ENCODE data around the gene RDX. TPM values are rescaled to one million over a fixed set of nuclear protein-coding genes. Genes with fewer than 3 reads are reported as not detected.

The RDX gene
- total and polyA plus RNA-seq, 2 of the 13 experiments (the other 11 are each of a cell fraction or from before 2014, with no cell fraction given) = 20.7 to 63.1 TPM

GRCh38 chr11:110296226-110297075, at the start of gene RDX (continued):
- no peak for TF ChIP-seq SRF (IDR thresholded peaks at IDR 0.05; ENCODE audit: low read depth, low read length)
- TF ChIP-seq SNAPC5 (CRISPR knock-in tag; IDR thresholded peaks at IDR 0.05; ENCODE audit: borderline replicate concordance) = no peak
- TF ChIP-seq, protein P1, sequence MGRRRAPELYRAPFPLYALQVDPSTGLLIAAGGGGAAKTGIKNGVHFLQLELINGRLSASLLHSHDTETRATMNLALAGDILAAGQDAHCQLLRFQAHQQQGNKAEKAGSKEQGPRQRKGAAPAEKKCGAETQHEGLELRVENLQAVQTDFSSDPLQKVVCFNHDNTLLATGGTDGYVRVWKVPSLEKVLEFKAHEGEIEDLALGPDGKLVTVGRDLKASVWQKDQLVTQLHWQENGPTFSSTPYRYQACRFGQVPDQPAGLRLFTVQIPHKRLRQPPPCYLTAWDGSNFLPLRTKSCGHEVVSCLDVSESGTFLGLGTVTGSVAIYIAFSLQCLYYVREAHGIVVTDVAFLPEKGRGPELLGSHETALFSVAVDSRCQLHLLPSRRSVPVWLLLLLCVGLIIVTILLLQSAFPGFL (CRISPR knock-in tag; IDR thresholded peaks at IDR 0.05) = no peak
- TF ChIP-seq, protein P2, sequence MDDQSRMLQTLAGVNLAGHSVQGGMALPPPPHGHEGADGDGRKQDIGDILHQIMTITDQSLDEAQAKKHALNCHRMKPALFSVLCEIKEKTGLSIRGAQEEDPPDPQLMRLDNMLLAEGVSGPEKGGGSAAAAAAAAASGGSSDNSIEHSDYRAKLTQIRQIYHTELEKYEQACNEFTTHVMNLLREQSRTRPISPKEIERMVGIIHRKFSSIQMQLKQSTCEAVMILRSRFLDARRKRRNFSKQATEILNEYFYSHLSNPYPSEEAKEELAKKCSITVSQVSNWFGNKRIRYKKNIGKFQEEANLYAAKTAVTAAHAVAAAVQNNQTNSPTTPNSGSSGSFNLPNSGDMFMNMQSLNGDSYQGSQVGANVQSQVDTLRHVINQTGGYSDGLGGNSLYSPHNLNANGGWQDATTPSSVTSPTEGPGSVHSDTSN (CRISPR knock-in tag; IDR thresholded peaks at IDR 0.05; ENCODE audit: borderline replicate concordance) = no peak
- peak; percentile 78 for TF ChIP-seq HOXA3 (CRISPR knock-in tag; IDR thresholded peaks at IDR 0.05)
- TF ChIP-seq PBX2 (CRISPR knock-in tag; IDR thresholded peaks at IDR 0.05) = no peak
- TF ChIP-seq, protein P3, sequence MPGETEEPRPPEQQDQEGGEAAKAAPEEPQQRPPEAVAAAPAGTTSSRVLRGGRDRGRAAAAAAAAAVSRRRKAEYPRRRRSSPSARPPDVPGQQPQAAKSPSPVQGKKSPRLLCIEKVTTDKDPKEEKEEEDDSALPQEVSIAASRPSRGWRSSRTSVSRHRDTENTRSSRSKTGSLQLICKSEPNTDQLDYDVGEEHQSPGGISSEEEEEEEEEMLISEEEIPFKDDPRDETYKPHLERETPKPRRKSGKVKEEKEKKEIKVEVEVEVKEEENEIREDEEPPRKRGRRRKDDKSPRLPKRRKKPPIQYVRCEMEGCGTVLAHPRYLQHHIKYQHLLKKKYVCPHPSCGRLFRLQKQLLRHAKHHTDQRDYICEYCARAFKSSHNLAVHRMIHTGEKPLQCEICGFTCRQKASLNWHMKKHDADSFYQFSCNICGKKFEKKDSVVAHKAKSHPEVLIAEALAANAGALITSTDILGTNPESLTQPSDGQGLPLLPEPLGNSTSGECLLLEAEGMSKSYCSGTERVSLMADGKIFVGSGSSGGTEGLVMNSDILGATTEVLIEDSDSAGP (CRISPR knock-in tag; IDR thresholded peaks at IDR 0.05; ENCODE audit: borderline replicate concordance) = 0 out of 2 replicates have a peak, but pooled peaks have one; percentile 30
- no peak for TF ChIP-seq TBP (CRISPR knock-in tag; IDR thresholded peaks at IDR 0.05)
- TF ChIP-seq NR2F6 (IDR thresholded peaks at IDR 0.05) = no peak
- TF ChIP-seq NR2F6 (CRISPR knock-in tag; IDR thresholded peaks at IDR 0.05) = no peak
- TF ChIP-seq, protein P4, sequence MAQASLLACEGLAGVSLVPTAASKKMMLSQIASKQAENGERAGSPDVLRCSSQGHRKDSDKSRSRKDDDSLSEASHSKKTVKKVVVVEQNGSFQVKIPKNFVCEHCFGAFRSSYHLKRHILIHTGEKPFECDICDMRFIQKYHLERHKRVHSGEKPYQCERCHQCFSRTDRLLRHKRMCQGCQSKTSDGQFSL (CRISPR knock-in tag; IDR thresholded peaks at IDR 0.05) = no peak
- no peak for TF ChIP-seq FOXK1 (CRISPR knock-in tag; IDR thresholded peaks at IDR 0.05; ENCODE audit: borderline replicate concordance, low read depth)
- TF ChIP-seq MED1 (CRISPR knock-in tag; IDR thresholded peaks at IDR 0.05) = no peak
- no peak for TF ChIP-seq ZBTB21 (CRISPR knock-in tag; IDR thresholded peaks at IDR 0.05)
- 0 out of 2 replicates have a peak, but pooled peaks have one; percentile 20 for TF ChIP-seq KMT2B (CRISPR knock-in tag; IDR thresholded peaks at IDR 0.05)
- TF ChIP-seq ZNF567 (CRISPR knock-in tag; IDR thresholded peaks at IDR 0.05; ENCODE audit: borderline replicate concordance) = peak; percentile 80; the same call in 1 of the 2 replicates
- TF ChIP-seq, protein P5, sequence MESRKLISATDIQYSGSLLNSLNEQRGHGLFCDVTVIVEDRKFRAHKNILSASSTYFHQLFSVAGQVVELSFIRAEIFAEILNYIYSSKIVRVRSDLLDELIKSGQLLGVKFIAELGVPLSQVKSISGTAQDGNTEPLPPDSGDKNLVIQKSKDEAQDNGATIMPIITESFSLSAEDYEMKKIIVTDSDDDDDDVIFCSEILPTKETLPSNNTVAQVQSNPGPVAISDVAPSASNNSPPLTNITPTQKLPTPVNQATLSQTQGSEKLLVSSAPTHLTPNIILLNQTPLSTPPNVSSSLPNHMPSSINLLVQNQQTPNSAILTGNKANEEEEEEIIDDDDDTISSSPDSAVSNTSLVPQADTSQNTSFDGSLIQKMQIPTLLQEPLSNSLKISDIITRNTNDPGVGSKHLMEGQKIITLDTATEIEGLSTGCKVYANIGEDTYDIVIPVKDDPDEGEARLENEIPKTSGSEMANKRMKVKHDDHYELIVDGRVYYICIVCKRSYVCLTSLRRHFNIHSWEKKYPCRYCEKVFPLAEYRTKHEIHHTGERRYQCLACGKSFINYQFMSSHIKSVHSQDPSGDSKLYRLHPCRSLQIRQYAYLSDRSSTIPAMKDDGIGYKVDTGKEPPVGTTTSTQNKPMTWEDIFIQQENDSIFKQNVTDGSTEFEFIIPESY (CRISPR knock-in tag; IDR thresholded peaks at IDR 0.05) = no peak
- no peak for TF ChIP-seq HMG20B (CRISPR knock-in tag; conservative IDR thresholded peaks at IDR 0.05)

Measured in HepG2 (cell line).